Hepatic stellate cell (primary cell): ENCODE measurements around the gene ZFHX3.

ENCODE experiments used
- DNase-seq: peaks from one replicate; pipeline ENCODE4 v3.0.0; 2011; ENCODE audit warnings: low spot score

ZFHX3 gene

GRCh38 chr16:72739577-72739976 lies 308.4 kb downstream of the ZFHX3 start:
- no peak for DNase-seq

- DNase-seq: no peak
These were observed 311.9 kb downstream of the ZFHX3 start for GRCh38 chr16:72736074-72736473.
